IMR-90 (cell line): ENCODE results near the gene KCNAB2. TPM values are rescaled to one million over a fixed set of nuclear protein-coding genes. Genes with fewer than 3 reads are reported as not detected.

ENCODE experiments used
- ATAC-seq: fragments of 200-7000 bp; cut with Tn5 transposase; 2 replicates; pipeline ENCODE4 v1.9.1; 2020; ENCODE audit warnings: low read depth, mild to moderate bottlenecking, moderate library complexity
- BruUV-seq: library from RNA; stranded (reverse); fragments of 400-500 nt; replicated peaks from 2 replicates; lab custom pipeline; 2021; lab: Mats Ljungman, UMichigan
- CTCF ChIA-PET: fragments of 300-600 bp; formaldehyde crosslinking; extraction: SDS; loops from one replicate; lab custom pipeline; 2021; ENCODE audit warnings: antibody characterized with exemption; lab: Yijun Ruan, JAX
- POLR2A ChIA-PET: fragments of 300-600 bp; sonication (Branson Sonifier 250); formaldehyde crosslinking; loops from one replicate; lab custom pipeline; 2022; ENCODE audit warnings: antibody characterized with exemption; ENCODE audit not compliant: unreplicated experiment; lab: Charles Lee
- DNase-seq: peaks from one replicate; pipeline ENCODE4 v3.0.0; 2013
- H2AFZ ChIP-seq: replicated peaks from 2 replicates; pipeline ENCODE3; 2013; ENCODE audit warnings: low read length, mild to moderate bottlenecking; ENCODE audit not compliant: poor library complexity
- H2AK5ac ChIP-seq: 2 replicates; pipeline ENCODE4 v1.6.1; 2013; ENCODE audit warnings: low read depth, low read length, inconsistent platforms
- H2AK9ac ChIP-seq: replicated peaks from 2 replicates; pipeline ENCODE3; 2013; ENCODE audit warnings: mild to moderate bottlenecking, low read depth, low read length, moderate library complexity; ENCODE audit not compliant: poor library complexity
- H2BK120ac ChIP-seq: 2 replicates; pipeline ENCODE4 v1.6.1; 2013; ENCODE audit warnings: low read depth, low read length, inconsistent platforms
- H2BK15ac ChIP-seq: 3 replicates; pipeline ENCODE4 v1.6.1; 2013; ENCODE audit warnings: low read depth, low read length, inconsistent platforms
- H2BK20ac ChIP-seq: 2 replicates; pipeline ENCODE4 v1.6.1; 2013; ENCODE audit warnings: low read depth, mild to moderate bottlenecking, inconsistent platforms, low read length, moderate library complexity
- H2BK5ac ChIP-seq: 2 replicates; pipeline ENCODE4 v1.6.1; 2013; ENCODE audit warnings: mild to moderate bottlenecking, low read depth, low read length, inconsistent platforms; ENCODE audit not compliant: poor library complexity, severe bottlenecking
- H3K14ac ChIP-seq: replicated peaks from 2 replicates; pipeline ENCODE4 v1.6.1; 2013; ENCODE audit warnings: low read depth, low read length, inconsistent platforms
- H3K18ac ChIP-seq: 2 replicates; pipeline ENCODE4 v1.6.1; 2013; ENCODE audit warnings: low read depth, low read length, control low read depth
- H3K23ac ChIP-seq: 2 replicates; pipeline ENCODE4 v1.6.1; 2013; ENCODE audit warnings: low read depth, low read length, inconsistent platforms
- H3K27ac ChIP-seq: 2 replicates; pipeline ENCODE4 v1.5.1; 2013; ENCODE audit warnings: mild to moderate bottlenecking, control low read depth, low read length; ENCODE audit not compliant: insufficient read depth
- H3K27me3 ChIP-seq: 2 replicates; pipeline ENCODE4 v1.6.1; 2013; ENCODE audit warnings: low read length; ENCODE audit not compliant: control insufficient read depth, insufficient read depth
- H3K36me3 ChIP-seq: 2 replicates; pipeline ENCODE4 v1.6.1; 2013; ENCODE audit warnings: low read length, mixed read lengths; ENCODE audit not compliant: control insufficient read depth, insufficient read depth
- H3K4ac ChIP-seq: 2 replicates; pipeline ENCODE4 v1.6.1; 2013; ENCODE audit warnings: low read depth, low read length, inconsistent platforms
- H3K4me1 ChIP-seq: 2 replicates; pipeline ENCODE4 v1.6.1; 2013; ENCODE audit warnings: low read length, mixed read lengths; ENCODE audit not compliant: control insufficient read depth, insufficient read depth
- H3K4me2 ChIP-seq: 2 replicates; pipeline ENCODE4 v1.6.1; 2013; ENCODE audit warnings: low read depth, mild to moderate bottlenecking, control low read depth, low read length, moderate library complexity
- H3K4me3 ChIP-seq: 2 replicates; pipeline ENCODE4 v1.5.1; 2013; ENCODE audit warnings: low read depth, mild to moderate bottlenecking, control low read depth, low read length, moderate library complexity; ENCODE audit not compliant: insufficient read depth
- H3K56ac ChIP-seq: 2 replicates; pipeline ENCODE4 v1.6.1; 2013; ENCODE audit warnings: low read length, inconsistent platforms; ENCODE audit not compliant: insufficient read depth; ENCODE audit errors: extremely low read depth
- H3K79me1 ChIP-seq, 2 experiments: 2 replicates each; pipeline ENCODE4 v1.6.1; 2013; ENCODE audit warnings: low read length in 2 of 2, inconsistent platforms in 1 of 2, low read depth in 1 of 2
- H3K9ac ChIP-seq: 2 replicates; pipeline ENCODE4 v1.6.1; 2013; ENCODE audit warnings: low read depth, low read length, control low read depth
- H3K9me1 ChIP-seq: 2 replicates; pipeline ENCODE4 v1.6.1; 2013; ENCODE audit warnings: low read length, inconsistent platforms; ENCODE audit not compliant: insufficient read depth
- H3K9me3 ChIP-seq: 2 replicates; pipeline ENCODE4 v1.6.1; 2013; ENCODE audit warnings: low read length; ENCODE audit not compliant: control insufficient read depth, insufficient read depth
- H4K20me1 ChIP-seq: 2 replicates; pipeline ENCODE4 v1.6.1; 2013; ENCODE audit warnings: low read length, inconsistent platforms; ENCODE audit not compliant: insufficient read depth
- H4K5ac ChIP-seq: 2 replicates; pipeline ENCODE4 v1.6.1; 2013; ENCODE audit warnings: mild to moderate bottlenecking, low read depth, low read length, control low read depth
- H4K8ac ChIP-seq, 2 experiments: 2 replicates each; pipeline ENCODE4 v1.6.1; 2013; ENCODE audit warnings: low read depth in 2 of 2, low read length in 2 of 2, control low read depth in 1 of 2, inconsistent platforms in 1 of 2
- H4K91ac ChIP-seq: 2 replicates; pipeline ENCODE4 v1.6.1; 2013; ENCODE audit warnings: low read depth, low read length, inconsistent platforms; ENCODE audit not compliant: insufficient read depth
- CHD1 ChIP-seq: IDR thresholded peaks from 2 replicates; pipeline ENCODE4 v1.6.1; 2012; ENCODE audit warnings: low read depth, low read length, improper control_type of control experiment
- CTCF ChIP-seq: conservative IDR thresholded peaks from 2 replicates; pipeline ENCODE4 v1.5.1; 2012; ENCODE audit warnings: mild to moderate bottlenecking, low read depth, low read length, improper control_type of control experiment
- FOS ChIP-seq: fragments of 150-350 bp; IDR thresholded peaks from 2 replicates; pipeline ENCODE4 v1.6.1; 2016; ENCODE audit warnings: low read depth, low read length
- RFX5 ChIP-seq: IDR thresholded peaks from 2 replicates; pipeline ENCODE4 v1.8.0; 2012; ENCODE audit warnings: low read depth, mild to moderate bottlenecking, low read length, moderate library complexity
- SMC3 ChIP-seq: fragments of 150-350 bp; IDR thresholded peaks from 2 replicates; pipeline ENCODE4 v1.6.1; 2016; ENCODE audit warnings: low read depth, mild to moderate bottlenecking, antibody characterized with exemption, low read length, moderate library complexity
- WGBS, 2 experiments: methylation state at CpG; one replicate each; pipeline versions ENCODE4 v1.1.5 to v1.1.7; 2013; ENCODE audit warnings: missing lambda C conversion rate in 2 of 2; ENCODE audit not compliant: insufficient read length in 1 of 2; ENCODE audit errors: extremely low coverage in 2 of 2; 5-methylcytosine and 5-hydroxymethylcytosine counted together
- dilution Hi-C: fragments of 300-500 bp; cut with HindIII; formaldehyde crosslinking; loops from one replicate; pipeline ENCODE4 v1.14.3; 2018; ENCODE audit warnings: low sequenced_read_pairs; ENCODE audit not compliant: unreplicated experiment
- in situ Hi-C: fragments of 300-500 bp; cut with MboI; formaldehyde crosslinking; loops from 3 replicates; pipeline ENCODE4 v1.14.3; 2019; ENCODE audit warnings: low sequenced_read_pairs, inconsistent platforms, mixed read lengths
- intact Hi-C: fragments of 100-400 bp; cut with micrococcal nuclease; formaldehyde crosslinking; loops from 2 replicates; pipeline ENCODE4 v1.10.0; 2022
- polyA plus RNA-seq, 3 experiments: library from polyadenylated mRNA; depleted of rRNA; stranded (reverse); fragments of >200 nt; gene quantifications; 2 replicates each; pipeline ENCODE4 v1.2.3, GENCODE V29; 2012; ENCODE audit warnings: low replicate concordance in 1 of 3
- total RNA-seq: library from RNA; depleted of rRNA; stranded (reverse); fragments of >200 nt; gene quantifications from 2 replicates; pipeline ENCODE4 v1.2.3, GENCODE V29; 2012

The KCNAB2 gene
- total and polyA plus RNA-seq, 2 of the 4 experiments (the other 2 are of a cell fraction): 1.3 to 4.2 TPM

DNA sequence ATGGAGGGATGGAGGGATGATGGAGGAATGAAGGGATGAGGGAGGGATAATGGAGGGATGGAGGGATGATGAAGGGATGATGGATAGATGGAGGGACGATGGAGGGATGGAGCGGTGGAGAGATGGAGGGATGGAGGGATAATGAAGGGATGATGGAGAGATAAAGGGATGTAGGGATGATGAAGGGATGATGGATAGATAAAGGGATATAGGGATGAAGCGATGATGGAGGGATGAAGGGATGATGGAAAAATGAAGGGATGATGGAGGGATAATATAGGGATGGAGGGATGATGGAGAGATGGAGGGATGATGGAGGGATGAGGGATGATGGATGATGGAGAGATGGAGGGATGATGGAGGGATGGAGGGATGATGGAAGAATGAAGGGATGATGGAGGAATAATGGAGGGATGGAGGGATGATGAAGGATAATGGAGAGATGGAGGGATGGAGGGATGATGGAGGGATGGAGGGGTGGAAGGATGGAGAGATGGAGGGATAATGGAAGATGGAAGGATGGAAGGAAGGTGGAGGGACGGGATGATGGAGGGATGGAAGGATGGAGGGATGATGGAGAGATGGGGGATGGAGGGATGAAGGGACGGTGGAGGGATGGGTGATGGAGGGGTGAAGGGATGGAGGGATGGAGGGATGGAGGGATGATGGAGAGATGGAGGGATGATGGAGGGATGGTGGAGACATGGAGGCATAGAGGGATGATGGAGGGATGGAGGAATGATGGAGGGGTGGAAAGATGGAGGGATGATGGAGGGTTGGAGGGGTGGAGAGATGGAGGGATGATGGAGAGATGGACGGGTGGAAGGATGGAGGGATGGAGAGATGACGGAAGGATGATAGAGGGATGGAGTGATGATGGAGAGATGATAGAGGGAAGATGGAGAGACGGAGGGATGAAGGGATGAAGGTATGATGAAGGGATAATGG, 62.0 kb downstream of the KCNAB2 start (continued):
- no peak for TF ChIP-seq SMC3
- TF ChIP-seq RFX5: no peak

- Histone ChIP-seq H3K9ac (no peak overlapping the region), H3K4me2 (no peak overlapping the region), H3K36me3 (no peaks in the 10 kb centered on the region), H3K4ac (no peak overlapping the region), H3K27ac (no peak overlapping the region), H2BK5ac (no peak overlapping the region), H4K8ac (no peak overlapping the region), H3K9me3 (no peaks in the 10 kb centered on the region), H3K18ac (no peak overlapping the region), H4K20me1 (no peaks in the 10 kb centered on the region), H3K14ac (no peak overlapping the region), H2BK20ac (no peak overlapping the region), H3K27me3 (peaks cover 21% of the 10 kb centered on the region; the same call in 1 of the 2 replicates), H2BK15ac (no peak overlapping the region), H3K4me3 (no peak overlapping the region), H3K23ac (no peak overlapping the region), H4K5ac (no peak overlapping the region), H2AK9ac (no peak overlapping the region), H3K56ac (no peak overlapping the region), H3K9me1 (no peaks in the 10 kb centered on the region), H2AK5ac (no peak overlapping the region), H3K79me1 (no peaks in the 10 kb centered on the region), H4K91ac (no peak overlapping the region), H2BK120ac (no peak overlapping the region), H2AFZ (no peak overlapping the region), H3K4me1 (no peaks in the 10 kb centered on the region)
- dilution Hi-C loops: no loop called here
- TF ChIP-seq CTCF (no peak), FOS (no peak), CHD1 (no peak)
- intact Hi-C loops: loop anchor here (2.0 kb wide), 2 partner anchors 62 to 136 kb away; partner anchors contain the start of gene HES3
- ChIA-PET CTCF (no interaction called here), POLR2A (no interaction called here)
- 75 to 100% methylated on average over 1 of the region's 2 CpGs for WGBS, 2 experiments
- ATAC-seq (no peak), DNase-seq (no peak)
- in situ Hi-C loops: no loop called here
- no TSS peak for BruUV-seq
These were observed 62.8 kb downstream of the KCNAB2 start for GRCh38 chr1:6108476-6108875.
